Keratinocyte (primary cell): Measurements from ENCODE around the gene HIPK1. TPM values are rescaled to one million over a fixed set of nuclear protein-coding genes. Genes with fewer than 3 reads are reported as not detected.

Experiments
- DNase-seq: peaks from one replicate; pipeline ENCODE4 v3.0.0-alpha.2; 2011; ENCODE audit warnings: low read depth, missing footprints, low spot score
- FAIRE-seq: peaks from 2 replicates; lab custom pipeline; 2011; peaks lifted over from hg19 to GRCh38; lab: Jason Lieb, UNC
- H2AFZ ChIP-seq: 2 replicates; pipeline ENCODE4 v1.6.0; 2012; ENCODE audit warnings: low read length, control low read depth, inconsistent platforms; ENCODE audit not compliant: control insufficient read depth
- H3K27ac ChIP-seq: 2 replicates; pipeline ENCODE4 v1.5.1; 2011; ENCODE audit warnings: low read length; ENCODE audit not compliant: control insufficient read depth, insufficient read depth
- H3K27me3 ChIP-seq: 3 replicates; pipeline ENCODE4 v1.6.0; 2011; ENCODE audit warnings: low read length; ENCODE audit not compliant: control insufficient read depth, insufficient read depth; ENCODE audit errors: extremely low read depth
- H3K36me3 ChIP-seq, 2 experiments: 2 replicates in 1 of 2; 3 replicates in 1 of 2; pipeline ENCODE4 v1.5.1; 2011; ENCODE audit warnings: low read length in 2 of 2, mild to moderate bottlenecking in 1 of 2; ENCODE audit not compliant: control insufficient read depth in 2 of 2, insufficient read depth in 2 of 2; ENCODE audit errors: extremely low read depth in 1 of 2
- H3K4me1 ChIP-seq: 3 replicates; pipeline ENCODE4 v1.5.1; 2011; ENCODE audit warnings: low read length; ENCODE audit not compliant: control insufficient read depth, insufficient read depth; ENCODE audit errors: extremely low read depth
- H3K4me2 ChIP-seq: 3 replicates; pipeline ENCODE4 v1.6.0; 2011; ENCODE audit warnings: low read depth, low read length; ENCODE audit not compliant: control insufficient read depth, insufficient read depth; ENCODE audit errors: extremely low read depth
- H3K4me3 ChIP-seq, 3 experiments: fragments of 200-600 bp in 1 of 3; sonication (generic) in 1 of 3; 2 replicates in 2 of 3; 3 replicates in 1 of 3; pipeline ENCODE4 v1.5.1; 2011 to 2016; ENCODE audit warnings: low read length in 3 of 3, mild to moderate bottlenecking in 3 of 3, control low read depth in 2 of 3, inconsistent platforms in 1 of 3, low read depth in 1 of 3, mixed read lengths in 1 of 3, mixed run types in 1 of 3, moderate library complexity in 1 of 3; ENCODE audit not compliant: control insufficient read depth in 2 of 3, insufficient read depth in 2 of 3; ENCODE audit errors: extremely low read depth in 1 of 3
- H3K79me2 ChIP-seq: 2 replicates; pipeline ENCODE4 v1.6.0; 2012; ENCODE audit warnings: low read length; ENCODE audit not compliant: control insufficient read depth, insufficient read depth
- H3K9ac ChIP-seq: 3 replicates; pipeline ENCODE4 v1.6.0; 2011; ENCODE audit warnings: low read length; ENCODE audit not compliant: control insufficient read depth, insufficient read depth; ENCODE audit errors: extremely low read depth
- H3K9me1 ChIP-seq: 3 replicates; pipeline ENCODE4 v1.6.0; 2011; ENCODE audit warnings: low read length; ENCODE audit not compliant: control insufficient read depth, insufficient read depth; ENCODE audit errors: extremely low read depth
- H3K9me3 ChIP-seq: 2 replicates; pipeline ENCODE4 v1.5.1; 2012; ENCODE audit warnings: low read depth, low read length; ENCODE audit not compliant: control insufficient read depth
- H4K20me1 ChIP-seq: 3 replicates; pipeline ENCODE4 v1.6.0; 2011; ENCODE audit warnings: low read length; ENCODE audit not compliant: control insufficient read depth, insufficient read depth; ENCODE audit errors: extremely low read depth
- EZH2 ChIP-seq: IDR thresholded peaks from one replicate; pipeline ENCODE4 v1.6.1; 2012; ENCODE audit warnings: inconsistent platforms, mild to moderate bottlenecking, low read length, moderate library complexity
- dilution Hi-C: fragments of 300-500 bp; cut with MboI; formaldehyde crosslinking; loops from one replicate; pipeline ENCODE4 v1.7.0; 2020; ENCODE audit warnings: low sequenced_read_pairs; ENCODE audit not compliant: extremely low pct_ligation_motif_present
- polyA plus RNA-seq, 5 experiments: library from polyadenylated mRNA; depleted of rRNA in 3 of 5; stranded (reverse) in 3 of 5; stranded (forward) in 1 of 5; unstranded in 1 of 5; fragments of >200 nt; gene quantifications; 1 replicate in 1 of 5; 2 replicates in 3 of 5; 3 replicates in 1 of 5; pipeline versions ENCODE4 v1.2.1 to v1.2.3, GENCODE V29; 2011 to 2012; ENCODE audit warnings: missing spikeins in 2 of 5, low read depth in 1 of 5, low replicate concordance in 1 of 5
- TF ChIP-seq, protein P1 (sequence below), 3 experiments: IDR thresholded peaks in 1 of 3; conservative IDR thresholded peaks in 1 of 3; optimal IDR thresholded peaks in 1 of 3; 2 replicates in 2 of 3; 3 replicates in 1 of 3; pipeline versions ENCODE3 to v1.5.1; 2011; ENCODE audit warnings: low read length in 3 of 3, mild to moderate bottlenecking in 3 of 3, moderate library complexity in 2 of 3, control low read depth in 1 of 3, inconsistent platforms in 1 of 3; ENCODE audit not compliant: insufficient read depth in 2 of 3; ENCODE audit errors: extremely low read depth in 1 of 3

The HIPK1 gene
- polyA plus RNA-seq, 1 donor (not counting 4 experiments of a cell fraction or from before 2014, with no cell fraction given) = 19.9 TPM

- no peaks in the 10 kb centered on the region for H4K20me1 ChIP-seq
- H3K9me1 ChIP-seq = no peaks in the 10 kb centered on the region
- H3K4me1 ChIP-seq = peaks cover under 1% of the 10 kb centered on the region
- TF ChIP-seq, protein P1, sequence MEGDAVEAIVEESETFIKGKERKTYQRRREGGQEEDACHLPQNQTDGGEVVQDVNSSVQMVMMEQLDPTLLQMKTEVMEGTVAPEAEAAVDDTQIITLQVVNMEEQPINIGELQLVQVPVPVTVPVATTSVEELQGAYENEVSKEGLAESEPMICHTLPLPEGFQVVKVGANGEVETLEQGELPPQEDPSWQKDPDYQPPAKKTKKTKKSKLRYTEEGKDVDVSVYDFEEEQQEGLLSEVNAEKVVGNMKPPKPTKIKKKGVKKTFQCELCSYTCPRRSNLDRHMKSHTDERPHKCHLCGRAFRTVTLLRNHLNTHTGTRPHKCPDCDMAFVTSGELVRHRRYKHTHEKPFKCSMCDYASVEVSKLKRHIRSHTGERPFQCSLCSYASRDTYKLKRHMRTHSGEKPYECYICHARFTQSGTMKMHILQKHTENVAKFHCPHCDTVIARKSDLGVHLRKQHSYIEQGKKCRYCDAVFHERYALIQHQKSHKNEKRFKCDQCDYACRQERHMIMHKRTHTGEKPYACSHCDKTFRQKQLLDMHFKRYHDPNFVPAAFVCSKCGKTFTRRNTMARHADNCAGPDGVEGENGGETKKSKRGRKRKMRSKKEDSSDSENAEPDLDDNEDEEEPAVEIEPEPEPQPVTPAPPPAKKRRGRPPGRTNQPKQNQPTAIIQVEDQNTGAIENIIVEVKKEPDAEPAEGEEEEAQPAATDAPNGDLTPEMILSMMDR (optimal IDR thresholded peaks at IDR 0.05 in 1 of 3, IDR thresholded peaks at IDR 0.05 in 1 of 3, conservative IDR thresholded peaks at IDR 0.05 in 1 of 3; ENCODE audit: extremely low read depth in 1 of 3, insufficient read depth in 2 of 3, low read length in 3 of 3) = no peak
- no peak for TF ChIP-seq EZH2
- no peak overlapping the region for H3K27ac ChIP-seq
- H2AFZ ChIP-seq = no peak overlapping the region
- no peak overlapping the region for H3K9ac ChIP-seq
- H3K36me3 ChIP-seq = peaks cover 12 to 17% of the 10 kb centered on the region in 2 experiments
- peaks cover 2% of the 10 kb centered on the region for H3K79me2 ChIP-seq
- dilution Hi-C loops = no loop called here
- no peak overlapping the region for H3K4me2 ChIP-seq
- H3K9me3 ChIP-seq = no peaks in the 10 kb centered on the region
- no peaks in the 10 kb centered on the region for H3K27me3 ChIP-seq
- FAIRE-seq (no peak), DNase-seq (no peak)
- H3K4me3 ChIP-seq = no peak overlapping the region
Measured at GRCh38 chr1:113898241-113898814, 30.8 kb upstream of the HIPK1 start.

- peaks cover 8% of the 10 kb centered on the region for H3K4me1 ChIP-seq
- no peak overlapping the region for H3K9ac ChIP-seq
- dilution Hi-C loops = no loop called here
- H4K20me1 ChIP-seq = no peaks in the 10 kb centered on the region
- H3K4me2 ChIP-seq = no peak overlapping the region
- TF ChIP-seq EZH2 = no peak
- TF ChIP-seq, protein P1 (optimal IDR thresholded peaks at IDR 0.05 in 1 of 3, IDR thresholded peaks at IDR 0.05 in 1 of 3, conservative IDR thresholded peaks at IDR 0.05 in 1 of 3; ENCODE audit: extremely low read depth in 1 of 3, insufficient read depth in 2 of 3, low read length in 3 of 3) = no peak
- DNase-seq (no peak), FAIRE-seq (no peak)
- H3K27me3 ChIP-seq = no peaks in the 10 kb centered on the region
- H3K79me2 ChIP-seq = peaks cover 10% of the 10 kb centered on the region
- H3K4me3 ChIP-seq = no peak overlapping the region
- H3K9me1 ChIP-seq = no peaks in the 10 kb centered on the region
- H3K27ac ChIP-seq = no peak overlapping the region
- peaks cover 12 to 17% of the 10 kb centered on the region in 2 experiments for H3K36me3 ChIP-seq
- no peaks in the 10 kb centered on the region for H3K9me3 ChIP-seq
- no peak overlapping the region for H2AFZ ChIP-seq
Measured at GRCh38 chr1:113899111-113899510, 30.0 kb upstream of the HIPK1 start.
